ENCODE measurements around the gene AGRN.
"Not testable (repeated sequence)": the region's sequence is repeated elsewhere in the genome, so short reads cannot be mapped to it uniquely, and the experiment has no call there.

AGRN gene

GRCh38 chr1:1053682-1054081 is 33.8 kb downstream of the AGRN start:
- DNase-seq (ENCODE audit: low read depth): no peak

GRCh38 chr1:1054099-1054700 is 34.3 kb downstream of the AGRN start:
- no peak for DNase-seq (ENCODE audit: low read depth)

- no peak for DNase-seq (ENCODE audit: low read depth)
These were observed 35.1 kb downstream of the AGRN start for GRCh38 chr1:1054971-1055370.

- no peak for DNase-seq (ENCODE audit: low read depth)
These were observed 36.2 kb downstream of the AGRN start for GRCh38 chr1:1055841-1056736.

- not testable (repeated sequence) for DNase-seq (ENCODE audit: low read depth)
These were observed 37.8 kb downstream of the AGRN start for GRCh38 chr1:1057769-1058087.

- DNase-seq (ENCODE audit: low read depth): no peak
These were observed 38.4 kb downstream of the AGRN start for GRCh38 chr1:1058088-1058905.

GRCh38 chr1:1058921-1059493 is 39.1 kb downstream of the AGRN start:
- DNase-seq (ENCODE audit: low read depth): no peak

- DNase-seq (ENCODE audit: low read depth): peak; percentile 84
These were observed 39.8 kb downstream of the AGRN start for GRCh38 chr1:1059494-1060280.

- DNase-seq (ENCODE audit: low read depth): no peak
These were observed 40.5 kb downstream of the AGRN start for GRCh38 chr1:1060281-1061000.

- no peak for DNase-seq (ENCODE audit: low read depth)
These were observed 41.9 kb downstream of the AGRN start for GRCh38 chr1:1061682-1062345.

GRCh38 chr1:1062348-1063163 is 42.6 kb downstream of the AGRN start:
- no peak for DNase-seq (ENCODE audit: low read depth)

GRCh38 chr1:1063261-1063944 is 43.5 kb downstream of the AGRN start:
- no peak for DNase-seq (ENCODE audit: low read depth)

GRCh38 chr1:1063945-1064831 is 44.3 kb downstream of the AGRN start:
- DNase-seq (ENCODE audit: low read depth): peak; percentile 67

GRCh38 chr1:1065265-1065939 is 45.5 kb downstream of the AGRN start:
- no peak for DNase-seq (ENCODE audit: low read depth)

- not testable (repeated sequence) for DNase-seq (ENCODE audit: low read depth)
These were observed 46.0 kb downstream of the AGRN start for GRCh38 chr1:1065940-1066304.

GRCh38 chr1:1066403-1067283 is 46.7 kb downstream of the AGRN start:
- no peak for DNase-seq (ENCODE audit: low read depth)
